ENCODE measurements around the gene PHF21A.

GRCh38 chr11:45919806-45920530, 201.3 kb downstream of the PHF21A start:
- TF ChIP-seq CTCF (CRISPR knock-in tag; IDR thresholded peaks at IDR 0.05) = no peak
- TF ChIP-seq, protein P1, sequence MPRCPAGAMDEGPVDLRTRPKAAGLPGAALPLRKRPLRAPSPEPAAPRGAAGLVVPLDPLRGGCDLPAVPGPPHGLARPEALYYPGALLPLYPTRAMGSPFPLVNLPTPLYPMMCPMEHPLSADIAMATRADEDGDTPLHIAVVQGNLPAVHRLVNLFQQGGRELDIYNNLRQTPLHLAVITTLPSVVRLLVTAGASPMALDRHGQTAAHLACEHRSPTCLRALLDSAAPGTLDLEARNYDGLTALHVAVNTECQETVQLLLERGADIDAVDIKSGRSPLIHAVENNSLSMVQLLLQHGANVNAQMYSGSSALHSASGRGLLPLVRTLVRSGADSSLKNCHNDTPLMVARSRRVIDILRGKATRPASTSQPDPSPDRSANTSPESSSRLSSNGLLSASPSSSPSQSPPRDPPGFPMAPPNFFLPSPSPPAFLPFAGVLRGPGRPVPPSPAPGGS (CRISPR knock-in tag; IDR thresholded peaks at IDR 0.05) = no peak
